GM18507 (cell line): Measurements from ENCODE around the gene CFAP65.

Experiments used
- DNase-seq: peaks from one replicate; pipeline ENCODE4 v3.0.0; 2011; ENCODE audit warnings: low read depth; ENCODE audit not compliant: insufficient read length; ENCODE audit errors: extremely low spot score
- FAIRE-seq: peaks from 2 replicates; lab custom pipeline; 2011; peaks lifted over from hg19 to GRCh38; lab: Jason Lieb, UNC

CFAP65 gene

DNA sequence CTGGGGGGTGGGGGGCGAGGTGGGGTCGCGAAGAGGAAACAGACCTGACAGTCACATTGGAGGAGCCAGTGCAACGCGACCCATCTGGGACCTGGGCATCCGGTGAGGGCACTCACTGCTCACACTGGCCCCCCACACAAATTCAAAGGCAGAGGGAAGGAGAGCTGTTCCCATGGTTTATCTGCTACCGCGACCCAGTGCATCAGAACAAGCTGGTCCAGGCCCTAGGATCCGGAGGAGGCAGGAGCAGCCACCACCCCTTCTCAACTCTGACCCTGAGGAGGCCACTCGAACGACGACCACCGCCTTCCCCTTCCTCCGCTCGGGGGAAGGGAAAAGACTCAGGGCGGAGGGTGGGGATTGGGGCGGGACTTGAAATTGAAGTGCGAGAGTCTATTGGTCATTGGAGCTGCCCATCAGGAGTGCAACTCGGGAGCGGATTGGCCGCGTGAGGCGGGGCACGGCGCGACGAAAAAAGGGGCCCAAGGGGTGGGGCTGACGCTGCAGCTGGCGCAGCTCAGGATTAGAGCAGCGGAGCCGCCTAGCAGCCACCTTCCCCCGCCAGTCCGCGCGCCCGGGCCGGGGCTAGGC, 82.1 kb downstream of the CFAP65 start, which contains the start of gene CDK5R2:
Gene CDK5R2, plus strand, starts transcription at position 526 of the 591 bp plus-strand sequence. CDS start 155 bp downstream, outside the sequence.
- FAIRE-seq: peak; percentile 93
- DNase-seq: peak; percentile 96

DNA sequence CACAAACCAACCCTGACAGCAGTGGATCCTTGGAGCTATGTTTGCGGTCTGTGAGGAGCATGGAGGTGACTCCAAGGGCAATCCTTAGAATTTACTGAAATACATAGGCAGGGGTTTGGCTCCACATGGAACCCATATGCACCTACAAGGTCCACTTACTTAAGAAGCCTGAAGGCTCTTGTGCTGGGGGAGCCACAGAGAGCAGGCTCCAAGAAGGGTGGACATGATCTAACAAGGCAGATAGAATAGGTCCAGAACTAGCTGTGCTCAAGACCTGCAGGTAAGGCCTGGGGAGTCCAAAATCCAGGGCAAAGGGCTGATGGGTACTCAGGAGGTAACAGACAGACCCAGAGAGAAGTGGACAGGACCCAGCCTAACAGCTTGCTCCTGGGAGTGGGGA, 83.0 kb downstream of the CFAP65 start:
- DNase-seq (no peak), FAIRE-seq (no peak)

DNA sequence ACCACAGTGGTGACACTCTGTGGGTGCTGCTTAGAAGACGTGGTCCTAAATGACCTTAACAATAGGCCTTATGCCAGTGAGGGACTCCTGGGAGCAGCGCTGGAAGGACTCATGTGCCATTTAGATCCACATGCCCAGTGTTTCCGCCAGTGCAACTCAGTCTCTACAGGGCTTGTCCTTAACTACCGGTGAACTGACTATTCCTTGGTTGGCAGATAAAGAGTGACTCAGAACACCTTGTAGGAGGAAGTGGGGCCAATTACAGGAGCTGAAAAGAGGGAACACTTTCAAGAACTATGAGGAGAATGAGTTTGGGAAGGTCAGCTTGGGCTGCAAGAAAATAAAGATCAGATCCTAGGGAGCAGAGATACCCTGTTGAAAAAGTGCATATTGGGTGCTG, 83.6 kb downstream of the CFAP65 start:
- FAIRE-seq (no peak), DNase-seq (no peak)

DNA sequence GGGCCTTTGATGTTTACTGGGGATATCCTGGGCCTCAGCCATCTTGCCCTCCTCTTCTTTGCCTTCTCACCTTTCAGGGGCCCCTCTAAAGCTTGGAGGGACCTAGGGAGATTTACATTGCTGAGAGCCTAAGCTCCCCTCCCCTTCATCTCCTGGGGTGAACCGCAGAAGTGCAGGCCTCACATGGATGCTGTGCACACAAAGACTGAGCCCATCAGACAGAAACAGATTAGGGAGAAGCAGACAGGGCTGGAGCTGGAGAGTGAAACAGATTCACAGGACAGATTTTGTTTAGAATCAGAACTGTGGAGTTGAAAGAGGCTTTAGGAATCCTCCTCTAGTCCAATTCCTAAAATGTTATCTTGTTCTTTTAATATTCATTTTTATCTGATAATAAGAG, 85.3 kb downstream of the CFAP65 start:
- no peak for FAIRE-seq

DNA sequence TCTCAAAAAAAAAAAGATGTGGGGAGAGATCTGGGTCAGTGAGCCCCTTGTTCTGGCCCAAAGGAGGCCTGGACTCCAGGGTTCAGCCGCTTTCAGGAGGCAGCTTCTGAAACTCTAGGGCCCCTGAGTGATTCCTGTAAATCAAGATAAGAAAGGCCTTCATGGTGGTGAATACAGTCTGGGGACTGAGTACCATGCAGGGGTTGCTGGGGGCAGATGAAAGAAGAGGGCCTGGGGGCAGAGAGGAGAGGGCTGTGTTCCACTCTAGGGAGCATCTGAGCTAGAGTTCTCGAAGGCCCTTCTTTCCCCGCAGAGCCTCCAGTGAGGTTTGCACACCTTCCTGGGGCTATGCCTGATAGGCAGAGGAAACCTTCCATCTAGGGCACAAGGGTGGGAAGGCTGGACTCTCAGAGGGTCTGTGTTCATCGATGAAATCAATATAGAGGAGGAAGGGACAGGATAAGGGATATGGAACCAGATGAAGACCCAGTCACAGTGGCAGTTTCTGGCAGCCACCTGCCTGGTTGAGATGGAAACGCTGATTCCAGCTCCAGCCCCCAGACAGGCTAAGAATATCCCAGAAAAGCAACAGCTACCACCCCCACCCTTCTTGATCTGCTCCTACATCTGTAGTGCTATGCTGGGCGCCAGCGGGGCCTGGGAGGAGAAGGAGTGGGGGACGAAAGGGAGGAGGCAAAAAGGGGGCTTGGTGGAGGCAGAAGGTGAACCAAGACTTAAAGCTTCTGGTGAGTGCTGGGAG, 86.6 kb downstream of the CFAP65 start:
- FAIRE-seq (no peak), DNase-seq (no peak)

More for the DNA sequence above, 85.3 kb downstream of the CFAP65 start:
- no peak for DNase-seq

DNA sequence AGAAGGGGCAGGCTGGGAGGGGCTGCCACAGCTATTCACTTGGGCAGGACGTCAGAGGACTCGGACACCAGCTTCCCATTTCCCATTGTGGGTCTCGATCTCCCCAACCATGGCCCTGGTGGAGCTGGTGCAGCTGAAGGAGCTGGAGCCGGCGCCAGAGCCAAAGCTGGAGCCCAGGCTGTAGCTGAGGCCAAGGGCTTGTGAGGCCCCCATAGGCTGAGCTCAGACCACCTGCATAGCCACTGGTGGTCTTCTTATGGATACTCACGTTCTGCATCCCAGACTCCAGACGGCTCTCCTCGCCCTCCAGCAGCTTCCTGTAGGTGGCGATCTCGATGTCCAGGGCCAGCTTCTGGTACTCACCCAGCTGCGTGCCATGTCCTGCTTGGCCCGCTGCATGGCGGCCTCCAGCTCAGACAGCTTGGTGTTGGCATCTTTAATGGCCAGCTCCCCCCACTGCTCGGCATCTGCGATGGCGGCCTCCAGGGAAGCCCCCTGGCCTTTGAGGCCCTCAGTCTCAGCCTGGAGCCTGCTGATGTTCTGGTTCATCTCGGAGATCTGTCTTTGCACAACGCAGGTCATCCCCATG, 87.9 kb downstream of the CFAP65 start:
- no peak for FAIRE-seq
- no peak for DNase-seq
